Peyer's patch (tissue), 4 donors: Measurements from ENCODE around the gene NFIX.

Source experiments
- CTCF ChIP-seq, 6 experiments: fragments of 450-650 bp in 4 of 6; fragments of 200-600 bp in 2 of 6; sonication (generic) in 1 of 6; IDR thresholded peaks; one replicate each; pipeline ENCODE4 v1.5.1; 2017 to 2019; ENCODE audit warnings: antibody characterized with exemption in 6 of 6, mild to moderate bottlenecking in 3 of 6, moderate library complexity in 1 of 6
- POLR2A ChIP-seq, 2 donors: fragments of 450-650 bp; IDR thresholded peaks; one replicate each; pipeline ENCODE4 v1.5.1; 2017; ENCODE audit warnings: antibody characterized with exemption in 2 of 2, mild to moderate bottlenecking in 2 of 2, moderate library complexity in 2 of 2

GRCh38 chr19:13087795-13088537 is 92.7 kb downstream of the NFIX start:
- TF ChIP-seq POLR2A (IDR thresholded peaks at IDR 0.05), result no peak
- TF ChIP-seq CTCF (IDR thresholded peaks at IDR 0.05), result no peak
